HG03575 (cell line): ENCODE data around the gene NPHS2.

ENCODE experiments used
- ATAC-seq: cut with Tn5 transposase; IDR thresholded peaks from one replicate; pipeline ENCODE4 v1.9.1; 2021; ENCODE audit not compliant: unreplicated experiment, insufficient number of reproducible peaks, low FRiP score; ENCODE audit errors: extremely low read depth

NPHS2 gene

DNA sequence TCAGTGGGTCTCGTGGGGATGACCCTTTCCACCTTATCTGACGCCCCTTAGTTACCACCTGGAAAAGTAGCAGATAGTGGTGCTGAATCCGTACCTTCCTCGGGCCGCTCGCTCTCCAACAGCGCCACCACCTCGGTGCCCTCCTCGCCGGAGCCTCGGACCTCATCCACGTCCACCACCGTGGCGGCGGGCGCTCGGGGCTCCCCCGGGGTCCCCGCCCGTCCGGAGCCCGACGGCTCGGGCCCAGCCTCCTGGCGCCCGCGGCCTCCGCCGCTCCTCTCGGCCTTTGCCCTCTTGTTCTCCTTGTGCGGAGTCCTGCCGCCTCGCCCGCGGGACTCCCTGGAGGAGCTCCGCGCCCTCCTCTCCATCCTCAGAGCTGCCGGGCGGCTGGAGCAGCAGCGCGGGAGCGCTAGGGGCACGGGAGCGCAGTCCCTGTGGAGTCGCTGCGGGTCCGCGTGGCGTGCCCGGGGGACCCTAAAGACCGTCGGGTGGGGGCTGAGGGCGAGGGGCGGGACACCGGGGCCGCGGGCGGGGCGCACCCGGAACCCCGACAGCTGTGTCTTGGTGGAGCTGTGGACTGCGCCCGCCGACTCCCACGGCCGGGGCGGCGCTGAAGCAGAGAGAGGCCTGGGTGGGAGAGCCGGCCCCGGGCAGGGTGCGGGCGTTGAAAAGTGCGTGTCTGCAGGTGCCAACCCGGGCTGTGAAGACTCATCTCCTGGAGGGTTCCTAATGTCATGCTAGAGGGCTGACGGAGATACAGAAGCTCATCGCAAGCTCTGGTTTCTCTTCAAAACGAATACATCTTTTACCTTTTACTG lies at the start of gene NPHS2:
Gene NPHS2 (minus strand): TSS at position 452 of the 818 bp plus-strand sequence. CDS start 84 bp downstream, at position 368.
- ATAC-seq, result no peak

DNA sequence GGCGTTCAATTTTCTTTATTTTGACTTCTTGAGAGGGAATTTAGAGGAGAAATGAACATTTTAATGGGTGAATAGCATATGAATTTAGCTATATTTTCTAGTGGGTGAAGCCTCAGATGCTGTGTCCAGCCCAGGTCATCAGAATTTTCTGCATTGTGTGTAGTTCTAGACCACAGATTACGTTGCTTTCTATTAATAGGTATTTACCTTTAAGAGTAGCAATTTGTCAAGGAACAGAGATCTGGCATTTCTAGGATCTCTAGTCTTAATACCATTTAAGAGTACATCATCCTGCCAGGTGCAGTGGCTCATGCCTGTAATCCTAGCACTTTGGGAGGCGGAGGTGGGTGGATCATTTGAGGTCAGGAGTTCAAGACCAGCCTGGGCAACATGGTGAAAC lies 36.6 kb upstream of the NPHS2 start:
- ATAC-seq, result no peak

DNA sequence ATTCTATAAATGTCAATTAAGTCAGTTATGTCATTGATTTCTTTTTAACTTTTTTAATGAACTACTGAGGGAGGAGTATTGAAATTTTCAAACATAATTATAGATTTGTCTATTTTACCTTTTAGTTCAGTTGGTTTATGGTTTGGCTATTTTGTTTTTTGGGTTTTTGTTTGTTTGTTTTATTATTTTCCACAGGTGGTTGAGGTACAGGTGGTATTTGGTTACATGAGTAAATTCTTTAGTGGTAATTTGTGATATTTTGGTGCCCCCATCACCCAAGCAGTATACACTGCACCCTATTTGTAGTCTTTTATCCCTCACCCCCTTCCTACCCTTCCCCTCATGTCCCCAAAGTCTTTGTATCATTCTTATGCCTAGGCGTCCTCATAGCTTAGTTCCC lies 25.3 kb upstream of the NPHS2 start:
- ATAC-seq, result no peak

DNA sequence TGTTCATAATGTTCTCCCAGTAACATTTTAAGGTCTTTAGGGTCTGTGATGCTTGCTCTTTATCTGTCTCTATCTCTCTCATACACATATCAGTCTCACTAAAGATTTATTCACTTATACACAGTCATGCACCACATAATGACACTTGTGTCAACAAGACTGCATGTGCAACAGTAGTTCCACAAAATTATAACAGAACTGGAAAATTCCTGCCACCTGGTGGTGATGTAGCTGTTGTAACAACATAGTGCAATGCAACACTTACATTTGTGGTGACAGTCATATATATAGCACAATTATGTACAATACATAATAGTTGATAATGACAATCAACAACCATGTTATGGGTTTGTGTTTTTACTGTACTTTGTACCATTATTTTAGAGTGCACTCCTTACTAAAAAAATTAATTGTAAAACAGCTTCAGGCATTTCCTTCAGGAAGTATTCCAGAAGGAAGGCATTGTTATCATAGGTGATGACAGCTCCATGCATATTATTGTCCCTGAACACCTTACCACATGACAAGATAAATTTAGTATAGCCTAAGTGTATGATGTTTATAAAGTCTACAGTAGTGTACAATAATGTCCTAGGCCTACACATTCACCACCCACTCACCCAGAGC lies 24.0 kb upstream of the NPHS2 start:
- no peak for ATAC-seq

DNA sequence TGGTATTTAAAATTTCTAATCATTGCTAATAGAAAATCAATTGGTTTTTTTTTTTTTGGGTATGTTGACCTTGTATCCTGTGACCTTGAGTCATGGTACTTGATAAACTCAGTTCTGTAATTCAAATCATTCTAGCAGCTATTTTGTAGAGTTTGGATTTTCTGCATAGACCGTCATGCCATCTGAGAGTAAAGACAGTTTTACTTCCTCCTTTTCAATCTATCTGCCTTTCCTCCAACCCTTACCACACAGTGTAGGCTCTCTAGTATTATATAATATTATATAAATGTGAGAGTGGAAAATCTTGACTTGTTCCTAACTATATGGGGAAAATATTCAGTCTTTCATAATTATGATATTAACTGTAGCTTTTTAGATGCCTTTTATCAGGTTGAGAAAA lies 22.9 kb upstream of the NPHS2 start:
- ATAC-seq, result no peak

DNA sequence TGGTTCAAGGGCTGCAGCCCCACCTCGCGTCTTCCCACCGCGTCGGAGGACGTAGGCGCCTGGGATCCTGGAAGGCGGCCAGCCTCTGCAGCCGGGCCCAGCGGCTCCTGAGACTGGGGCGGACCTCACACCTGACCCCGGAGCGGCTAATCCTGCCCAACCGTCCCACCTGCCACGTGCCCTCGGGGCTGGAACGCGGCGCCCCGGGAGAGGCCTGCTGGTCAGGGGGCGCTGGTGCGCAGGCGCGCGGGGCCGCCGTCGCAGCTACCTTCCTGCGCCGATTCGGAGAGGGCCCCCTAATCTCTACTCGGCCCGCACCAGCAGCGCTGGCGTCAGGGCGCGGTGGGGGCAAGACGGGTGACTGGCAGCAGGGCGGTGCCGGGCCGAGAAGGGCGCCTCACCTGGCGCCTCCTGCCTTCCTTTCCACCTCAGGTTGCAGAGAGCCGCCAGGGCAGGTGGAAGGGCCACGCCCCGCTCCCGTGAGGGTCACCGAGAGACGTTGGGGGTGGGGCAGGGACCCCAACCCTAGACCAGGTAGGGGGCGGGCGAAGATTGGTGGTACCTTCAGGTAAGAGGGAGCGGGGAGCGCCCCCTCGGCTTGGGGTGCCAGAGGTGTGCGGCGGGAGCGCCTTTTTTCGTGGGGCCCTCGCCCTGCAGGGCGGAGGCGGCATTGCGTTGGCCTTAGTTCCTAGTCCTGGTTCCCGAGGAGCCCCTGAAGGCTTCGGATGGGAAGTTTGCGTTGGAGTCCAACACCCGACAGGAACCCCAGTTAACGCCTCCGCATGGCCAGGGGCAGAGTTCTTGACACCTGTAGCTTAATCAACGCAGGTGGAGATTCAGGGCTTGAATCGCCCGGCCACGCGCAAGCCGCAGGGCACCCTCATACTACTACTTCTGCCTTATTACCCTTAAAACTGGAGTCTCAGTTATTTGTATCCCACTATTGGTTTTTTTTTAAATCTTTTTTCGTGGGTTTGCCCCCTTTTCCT lies 16.1 kb upstream of the NPHS2 start, which contains the start of gene TDRD5:
Gene TDRD5 (plus strand): TSS at position 241 of the 989 bp plus-strand sequence. CDS start 784 bp downstream, outside the sequence.
- ATAC-seq, result no peak

DNA sequence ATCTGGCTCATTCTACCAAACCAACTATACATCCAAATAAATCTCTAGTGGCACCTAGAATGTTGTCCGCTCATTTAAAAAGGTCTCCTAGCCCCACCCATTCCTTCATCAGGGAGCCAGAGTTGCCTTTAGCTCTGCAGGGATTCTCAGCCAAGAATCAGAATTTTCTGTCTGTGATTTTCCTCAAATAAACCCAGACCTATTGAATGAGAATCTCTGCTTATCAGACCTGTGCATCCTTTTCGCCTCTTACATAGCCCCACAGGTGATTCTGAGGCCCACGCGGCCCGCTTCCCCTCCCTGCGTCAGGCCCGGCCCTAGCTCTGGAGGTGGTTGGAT lies 15.5 kb upstream of the NPHS2 start:
- no peak for ATAC-seq

DNA sequence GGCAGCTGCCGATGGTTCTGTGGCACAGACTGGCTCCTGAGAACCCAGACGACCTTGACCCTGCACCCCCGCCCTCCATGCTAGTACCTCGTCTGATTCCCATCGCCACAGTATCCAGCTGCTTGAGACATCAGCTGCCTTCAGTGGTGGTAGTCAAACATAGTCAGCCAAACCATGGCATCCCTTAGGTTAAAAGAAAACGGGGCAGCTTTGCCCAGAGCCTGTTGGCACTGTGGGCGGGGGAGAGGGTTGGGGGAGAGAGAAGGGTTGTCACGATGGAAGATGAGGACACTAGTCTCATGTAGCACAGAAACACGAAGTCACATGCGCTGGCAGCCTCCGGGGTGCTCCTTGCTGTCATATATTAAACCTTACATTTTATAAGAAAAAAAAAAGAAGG lies 14.9 kb upstream of the NPHS2 start:
- ATAC-seq, result no peak

DNA sequence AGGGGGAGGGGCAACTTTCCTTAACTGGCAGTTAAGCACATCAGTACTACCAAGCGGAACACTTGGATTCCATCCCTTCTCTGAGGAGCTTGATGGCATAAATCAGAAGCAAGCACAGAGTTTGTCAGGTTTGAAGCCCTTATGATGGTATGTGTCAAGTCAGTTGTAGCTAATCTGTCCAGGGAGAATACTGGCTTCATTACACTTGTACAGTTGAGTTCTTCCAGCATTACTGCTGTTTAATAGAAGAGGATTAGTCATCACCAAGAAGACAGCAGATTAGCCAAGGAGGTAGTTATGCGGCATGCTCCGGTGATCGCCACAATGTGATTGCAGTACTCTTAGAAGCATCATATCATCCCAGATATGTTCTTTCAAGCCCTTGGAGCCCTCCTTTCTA lies 13.8 kb upstream of the NPHS2 start:
- ATAC-seq, result no peak

DNA sequence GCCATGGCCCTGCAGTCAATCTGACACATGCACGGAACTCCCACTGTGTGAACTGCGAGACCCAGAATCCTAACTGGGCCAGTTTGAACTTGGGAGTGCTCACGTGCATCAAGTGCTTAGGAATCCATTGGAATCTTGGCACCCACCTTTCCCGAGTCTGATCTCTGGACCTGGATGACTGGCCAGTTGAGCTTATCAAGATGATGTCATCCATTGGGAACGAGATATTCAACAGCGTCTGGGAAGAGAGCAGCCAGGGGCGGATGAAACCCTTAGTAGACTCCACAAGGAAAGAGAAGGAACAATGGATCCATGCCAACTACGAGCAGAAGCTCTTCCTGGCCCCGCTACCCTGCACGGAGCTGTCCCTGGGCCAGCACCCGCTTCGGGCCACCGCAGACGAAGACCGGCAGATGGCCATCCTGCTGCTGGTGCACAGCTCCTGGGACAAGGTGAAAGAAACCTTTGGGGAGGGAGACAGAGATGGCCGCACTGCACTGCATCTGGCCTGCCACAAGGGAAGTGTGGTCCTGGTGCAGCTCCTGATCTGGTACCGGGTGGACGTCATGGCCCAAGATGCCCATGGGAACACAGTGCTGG lies 12.8 kb upstream of the NPHS2 start:
- ATAC-seq, result no peak

DNA sequence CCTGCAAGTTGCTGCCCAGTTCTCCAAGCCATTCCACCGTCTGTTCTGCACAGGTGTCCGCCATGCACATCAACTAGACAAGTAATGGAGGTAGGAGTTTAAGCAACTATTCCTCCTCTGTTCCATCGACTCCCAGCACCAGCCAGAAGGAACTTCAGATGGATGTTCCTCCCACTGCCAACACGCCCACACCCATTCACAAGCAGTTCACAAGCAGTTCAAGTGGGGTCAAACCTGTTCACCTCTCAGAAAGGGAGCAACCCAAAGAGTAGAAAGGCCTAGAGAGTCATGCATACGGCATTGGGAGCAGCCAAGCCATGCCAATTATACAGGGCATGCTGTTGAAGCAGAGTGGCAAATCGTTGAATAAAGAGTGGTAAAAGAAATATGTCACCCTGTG lies 11.6 kb upstream of the NPHS2 start:
- no peak for ATAC-seq

DNA sequence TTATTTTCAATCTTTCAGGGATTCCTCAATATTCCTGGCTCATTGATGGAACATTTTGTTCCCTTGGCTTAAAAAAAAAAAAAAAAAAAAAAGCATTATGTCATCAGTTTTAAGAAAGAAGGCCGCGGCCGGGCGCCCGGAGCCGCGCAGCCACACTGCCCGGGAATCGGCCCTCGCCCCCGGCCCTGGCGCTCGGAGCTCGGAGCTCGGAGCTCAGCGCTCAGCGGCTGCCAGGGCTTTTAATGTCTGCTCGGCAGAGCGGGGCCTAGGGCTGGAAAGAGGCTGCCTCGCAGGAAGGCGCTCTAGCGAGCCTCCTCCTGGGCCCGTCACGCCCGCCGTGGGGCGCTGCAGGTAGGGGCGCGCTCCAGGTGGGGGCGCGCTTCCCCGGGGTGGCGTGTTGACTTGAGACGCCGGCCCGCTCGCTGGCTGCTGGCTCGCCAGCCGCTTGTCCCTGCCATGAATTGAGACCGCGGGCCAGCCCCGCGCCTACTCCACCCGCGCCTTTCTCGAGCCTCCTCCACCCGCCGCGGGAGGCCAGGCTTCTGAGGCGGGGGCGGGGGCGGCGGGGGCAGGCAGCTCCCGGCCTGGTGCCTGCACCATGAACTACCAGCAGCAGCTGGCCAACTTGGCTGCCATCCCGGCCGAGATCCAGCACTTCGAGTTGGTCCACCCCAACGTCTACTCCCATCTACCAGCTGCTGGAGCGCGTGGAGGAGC lies 10.5 kb upstream of the NPHS2 start:
- no peak for ATAC-seq

DNA sequence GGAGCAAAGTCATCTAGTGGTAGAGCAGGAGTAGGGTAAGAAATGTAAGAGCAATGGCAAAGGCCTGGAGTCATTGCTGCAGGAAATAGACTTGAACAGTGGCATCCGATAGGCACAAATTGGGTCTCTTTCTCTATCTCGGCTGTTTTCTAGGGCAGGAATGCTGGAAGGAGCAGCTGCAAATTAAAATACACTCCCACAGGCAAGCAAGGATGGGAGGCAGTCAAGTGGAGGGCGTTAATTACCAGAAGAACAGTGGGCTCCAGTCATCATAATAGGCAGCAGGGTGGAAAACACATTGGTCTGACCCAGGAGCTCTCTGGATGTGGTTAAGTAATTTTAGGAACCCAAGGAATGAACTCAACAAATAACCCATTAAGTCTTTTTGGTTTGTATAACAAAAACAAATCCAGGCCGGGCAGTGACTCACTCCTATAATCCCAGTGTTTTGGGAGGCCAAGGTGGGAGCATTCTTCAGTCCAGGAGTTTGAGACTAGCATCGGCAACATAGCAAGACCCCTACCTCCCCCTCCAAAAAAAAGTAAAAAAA lies 8.1 kb upstream of the NPHS2 start:
- ATAC-seq, result no peak

DNA sequence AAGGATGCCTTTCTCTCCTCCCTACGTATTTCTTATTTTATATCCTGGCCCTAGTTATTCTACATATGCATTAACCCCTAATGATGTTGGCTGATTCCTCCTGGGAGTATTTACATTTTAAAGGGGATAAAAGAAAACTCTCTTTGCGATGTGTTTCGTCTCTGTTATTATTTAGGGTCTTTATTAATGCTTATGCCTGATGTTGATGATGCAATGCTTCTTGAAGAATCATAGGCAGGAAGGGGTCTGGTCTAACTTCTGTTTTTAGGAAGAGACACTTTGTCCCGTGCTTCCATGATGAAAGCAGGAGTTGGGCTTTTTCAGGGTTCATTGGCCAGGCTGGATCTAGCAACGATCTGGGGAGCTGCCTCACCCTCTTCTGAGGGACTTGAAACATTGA lies 761 bp upstream of the NPHS2 start:
- no peak for ATAC-seq

DNA sequence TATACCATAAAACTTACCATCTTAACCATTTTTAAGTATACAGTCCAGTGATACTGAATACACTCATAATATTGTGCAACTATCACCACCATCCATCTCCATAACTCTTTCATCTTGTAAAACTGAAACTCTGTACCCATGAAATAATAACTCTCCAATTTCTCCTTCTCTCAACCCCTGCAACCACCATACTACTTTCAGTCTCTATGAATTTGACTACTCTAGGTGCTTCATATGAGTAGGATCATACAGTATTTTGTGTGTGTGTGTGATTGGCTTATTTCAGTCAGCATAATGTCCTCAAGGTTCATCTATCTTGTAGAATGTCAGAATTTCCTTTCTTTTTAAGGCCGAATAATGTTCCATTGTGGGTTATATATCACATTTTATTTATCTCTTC lies 17.7 kb downstream of the NPHS2 start:
- no peak for ATAC-seq

DNA sequence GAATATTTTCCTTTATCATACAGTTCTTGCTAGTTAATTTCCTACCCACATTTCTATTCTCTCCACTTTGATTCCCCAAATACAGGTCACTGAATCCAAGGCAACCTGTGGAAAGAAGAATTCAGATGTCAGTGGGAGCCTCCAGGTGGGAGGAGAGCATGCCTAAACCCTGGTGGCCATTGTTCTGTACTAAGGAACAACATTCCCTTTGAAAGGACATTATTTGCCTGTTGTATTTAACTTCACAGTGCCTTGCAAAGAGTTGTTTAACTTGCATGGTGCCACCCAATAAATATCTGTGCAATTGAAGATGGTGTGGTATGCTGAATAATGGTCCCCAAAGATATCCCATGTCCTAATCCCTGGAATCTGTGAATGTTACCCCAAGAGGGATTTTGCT lies 21.3 kb downstream of the NPHS2 start:
- no peak for ATAC-seq

DNA sequence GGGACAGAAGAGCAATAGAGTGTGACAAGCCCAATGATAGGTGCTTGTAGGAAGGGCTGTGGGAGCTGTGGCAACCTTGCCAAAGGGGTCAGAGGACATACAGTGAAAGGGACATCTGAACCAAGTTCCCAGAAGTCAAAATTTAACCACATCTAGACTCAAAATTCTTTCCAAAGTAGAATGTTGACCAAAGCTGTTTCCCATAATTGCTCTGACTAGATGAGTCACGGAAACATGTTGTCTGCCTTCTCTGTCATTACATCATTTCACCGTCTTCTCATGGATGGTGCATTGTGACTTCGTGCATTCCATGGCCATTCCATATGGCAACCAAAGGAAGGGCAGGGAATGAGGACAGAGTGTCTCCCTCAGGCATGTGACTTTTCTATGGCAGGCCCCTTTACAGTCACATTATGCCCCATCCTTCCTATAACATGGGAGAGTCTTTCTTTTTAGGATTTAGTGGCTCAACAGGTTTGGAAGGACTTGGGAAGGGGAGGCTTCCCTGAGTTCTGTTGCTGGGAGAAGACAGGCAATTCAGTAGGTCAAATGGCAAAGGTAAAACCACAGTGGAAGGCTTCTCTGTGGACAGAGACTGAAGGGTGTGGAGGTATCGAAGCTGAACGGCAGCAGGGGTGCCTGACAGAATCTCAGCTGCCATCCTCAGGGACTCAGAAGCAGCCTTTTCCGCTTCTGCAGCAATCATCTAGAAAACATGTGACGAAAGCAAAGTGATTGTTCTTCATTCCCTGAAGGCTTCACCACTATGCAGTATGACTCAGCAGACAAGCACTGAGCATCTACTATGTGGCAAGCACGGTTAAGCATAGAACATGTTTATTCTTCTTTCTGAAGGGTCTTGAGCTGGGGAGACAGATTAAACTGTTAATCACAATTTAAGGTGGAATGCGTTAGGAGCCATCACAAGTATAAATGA lies 24.7 kb downstream of the NPHS2 start:
- ATAC-seq, result no peak
